ENCODE results near the gene DOK7. TPM values are rescaled to one million over a fixed set of nuclear protein-coding genes. Genes with fewer than 3 reads are reported as not detected.

Gene DOK7
- polyA plus RNA-seq (2011; rRNA removed) (not detected in 2 replicates), polyA minus RNA-seq (2011; rRNA and poly(A)+ RNA removed) (not detected in 2 replicates)

DNA sequence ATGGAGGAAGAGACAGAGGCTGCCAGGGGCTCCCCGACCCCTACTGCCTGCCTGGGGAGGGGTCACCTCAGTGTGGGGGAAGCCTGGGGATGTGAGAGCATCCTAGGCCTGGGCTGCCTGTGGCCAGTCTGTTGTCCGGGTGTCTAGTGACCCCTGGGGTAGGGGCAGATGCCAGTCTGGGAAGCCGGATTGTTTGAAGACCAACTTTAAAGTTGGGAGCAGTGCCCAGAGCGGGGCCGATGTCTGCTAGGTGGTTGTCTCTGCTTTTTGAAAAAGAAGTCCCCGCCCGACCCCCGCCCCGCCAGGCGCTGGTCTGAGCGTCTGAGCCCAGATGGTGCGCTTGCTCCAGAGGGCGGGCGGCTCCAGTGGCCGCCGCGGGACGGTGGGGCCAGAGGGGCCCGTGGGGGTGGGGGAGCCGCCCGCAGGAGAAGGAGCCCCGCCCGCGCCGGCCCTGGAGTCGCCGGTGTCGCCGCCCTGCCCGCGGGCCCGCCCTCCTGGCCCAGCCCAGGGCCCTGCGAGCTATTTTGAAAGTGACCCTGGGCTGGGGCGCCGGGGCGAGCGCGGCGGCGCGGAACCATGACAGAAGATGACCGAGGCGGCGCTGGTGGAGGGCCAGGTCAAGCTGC is at the start of gene DOK7:
Gene DOK7 (plus strand): TSS at position 517 of the 626 bp plus-strand sequence. CDS start 70 bp downstream, at position 587.
- peaks cover 46% of the 10 kb centered on the region for H3K27me3 ChIP-seq (ENCODE audit: control insufficient read depth, insufficient read depth, low read length)
- no peak for DNase-seq (ENCODE audit: low read depth, low spot score)
- H3K4me3 ChIP-seq (ENCODE audit: low read depth, low read length), result peak within 1 kb of the TSS; percentile 25; the same call in 1 of the 2 replicates
- no peak within 1 kb of the TSS for H3K27ac ChIP-seq (ENCODE audit: low read depth, low read length)
- CTCF ChIA-PET, result no interaction called here
- POLR2A ChIA-PET, result interaction anchor here (0.8 kb wide), 1 partner anchor 10 kb away, joined by 3 read pairs; no protein-coding TSS in a partner anchor
- H3K9me3 ChIP-seq (ENCODE audit: control insufficient read depth, insufficient read depth, low read length), result peaks cover 3% of the 10 kb centered on the region
- TF ChIP-seq, protein P1, sequence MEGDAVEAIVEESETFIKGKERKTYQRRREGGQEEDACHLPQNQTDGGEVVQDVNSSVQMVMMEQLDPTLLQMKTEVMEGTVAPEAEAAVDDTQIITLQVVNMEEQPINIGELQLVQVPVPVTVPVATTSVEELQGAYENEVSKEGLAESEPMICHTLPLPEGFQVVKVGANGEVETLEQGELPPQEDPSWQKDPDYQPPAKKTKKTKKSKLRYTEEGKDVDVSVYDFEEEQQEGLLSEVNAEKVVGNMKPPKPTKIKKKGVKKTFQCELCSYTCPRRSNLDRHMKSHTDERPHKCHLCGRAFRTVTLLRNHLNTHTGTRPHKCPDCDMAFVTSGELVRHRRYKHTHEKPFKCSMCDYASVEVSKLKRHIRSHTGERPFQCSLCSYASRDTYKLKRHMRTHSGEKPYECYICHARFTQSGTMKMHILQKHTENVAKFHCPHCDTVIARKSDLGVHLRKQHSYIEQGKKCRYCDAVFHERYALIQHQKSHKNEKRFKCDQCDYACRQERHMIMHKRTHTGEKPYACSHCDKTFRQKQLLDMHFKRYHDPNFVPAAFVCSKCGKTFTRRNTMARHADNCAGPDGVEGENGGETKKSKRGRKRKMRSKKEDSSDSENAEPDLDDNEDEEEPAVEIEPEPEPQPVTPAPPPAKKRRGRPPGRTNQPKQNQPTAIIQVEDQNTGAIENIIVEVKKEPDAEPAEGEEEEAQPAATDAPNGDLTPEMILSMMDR (IDR thresholded peaks at IDR 0.05; ENCODE audit: low read depth, low read length), result no peak

- Histone ChIP-seq H3K27me3 (ENCODE audit: control insufficient read depth, insufficient read depth, low read length) (no peaks in the 10 kb centered on the region), H3K9me3 (ENCODE audit: control insufficient read depth, insufficient read depth, low read length) (no peaks in the 10 kb centered on the region; the same call in 1 of the 2 replicates), H3K4me3 (ENCODE audit: low read depth, low read length) (no peak overlapping the region), H3K27ac (ENCODE audit: low read depth, low read length) (no peak overlapping the region)
- TF ChIP-seq, protein P1 (IDR thresholded peaks at IDR 0.05; ENCODE audit: low read depth, low read length), result no peak
- ChIA-PET POLR2A (no interaction called here), CTCF (no interaction called here)
- no peak for DNase-seq (ENCODE audit: low read depth, low spot score)
These were observed 49.3 kb upstream of the DOK7 start for GRCh38 chr4:3413675-3414420.

GRCh38 chr4:3414421-3415279 is 48.5 kb upstream of the DOK7 start:
- TF ChIP-seq, protein P1 (IDR thresholded peaks at IDR 0.05; ENCODE audit: low read depth, low read length), result no peak
- Histone ChIP-seq H3K4me3 (ENCODE audit: low read depth, low read length) (no peak overlapping the region), H3K9me3 (ENCODE audit: control insufficient read depth, insufficient read depth, low read length) (no peaks in the 10 kb centered on the region; the same call in 1 of the 2 replicates), H3K27me3 (ENCODE audit: control insufficient read depth, insufficient read depth, low read length) (no peaks in the 10 kb centered on the region), H3K27ac (ENCODE audit: low read depth, low read length) (no peak overlapping the region)
- CTCF ChIA-PET, result no interaction called here
- no peak for DNase-seq (ENCODE audit: low read depth, low spot score)
- POLR2A ChIA-PET, result no interaction called here

GRCh38 chr4:3415471-3416141 is 47.5 kb upstream of the DOK7 start:
- ChIA-PET CTCF (no interaction called here), POLR2A (no interaction called here)
- no peak for DNase-seq (ENCODE audit: low read depth, low spot score)
- no peaks in the 10 kb centered on the region for H3K27me3 ChIP-seq (ENCODE audit: control insufficient read depth, insufficient read depth, low read length)
- H3K9me3 ChIP-seq (ENCODE audit: control insufficient read depth, insufficient read depth, low read length), result no peaks in the 10 kb centered on the region; the same call in 1 of the 2 replicates
- H3K4me3 ChIP-seq (ENCODE audit: low read depth, low read length), result no peak overlapping the region
- no peak overlapping the region for H3K27ac ChIP-seq (ENCODE audit: low read depth, low read length)
- TF ChIP-seq, protein P1 (IDR thresholded peaks at IDR 0.05; ENCODE audit: low read depth, low read length), result no peak
